ENCODE results near the gene ZFAND2A. TPM values are rescaled to one million over a fixed set of nuclear protein-coding genes. Genes with fewer than 3 reads are reported as not detected.

The ZFAND2A gene
- total RNA-seq, 1 experiment from 2014 or later = 14.5 TPM

GRCh38 chr7:1106793-1107421, 53.1 kb downstream of the ZFAND2A start:
- DNase-seq (ENCODE audit: low spot score) (no peak), ATAC-seq (no peak)
- Mint-ChIP-seq H3K4me3 (no peak overlapping the region), H3K4me1 (no peaks in the 10 kb centered on the region), H3K9me3 (no peaks in the 10 kb centered on the region), H3K36me3 (no peaks in the 10 kb centered on the region), H3K27ac (peak overlapping the region; percentile 84), H3K27me3 (ENCODE audit: low read depth) (no peaks in the 10 kb centered on the region)
- CTCF ChIA-PET = interaction anchor here (0.8 to 1.4 kb wide), 4 partner anchors 17 to 325 kb away, joined by 3 to 4 read pairs (median 3); no protein-coding TSS in a partner anchor
- no peak for TF ChIP-seq MAX (CRISPR knock-in tag; IDR thresholded peaks at IDR 0.05)
- no peak for TF ChIP-seq GABPB1 (CRISPR knock-in tag; IDR thresholded peaks at IDR 0.05)
- no peak for TF ChIP-seq NFATC4 (CRISPR knock-in tag; IDR thresholded peaks at IDR 0.05)
- TF ChIP-seq, protein P1, sequence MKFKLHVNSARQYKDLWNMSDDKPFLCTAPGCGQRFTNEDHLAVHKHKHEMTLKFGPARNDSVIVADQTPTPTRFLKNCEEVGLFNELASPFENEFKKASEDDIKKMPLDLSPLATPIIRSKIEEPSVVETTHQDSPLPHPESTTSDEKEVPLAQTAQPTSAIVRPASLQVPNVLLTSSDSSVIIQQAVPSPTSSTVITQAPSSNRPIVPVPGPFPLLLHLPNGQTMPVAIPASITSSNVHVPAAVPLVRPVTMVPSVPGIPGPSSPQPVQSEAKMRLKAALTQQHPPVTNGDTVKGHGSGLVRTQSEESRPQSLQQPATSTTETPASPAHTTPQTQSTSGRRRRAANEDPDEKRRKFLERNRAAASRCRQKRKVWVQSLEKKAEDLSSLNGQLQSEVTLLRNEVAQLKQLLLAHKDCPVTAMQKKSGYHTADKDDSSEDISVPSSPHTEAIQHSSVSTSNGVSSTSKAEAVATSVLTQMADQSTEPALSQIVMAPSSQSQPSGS (CRISPR knock-in tag; IDR thresholded peaks at IDR 0.05; ENCODE audit: borderline replicate concordance, low read depth) = no peak
- TF ChIP-seq RELA (CRISPR knock-in tag; IDR thresholded peaks at IDR 0.05; ENCODE audit: borderline replicate concordance) = no peak
- TF ChIP-seq TEAD1 (CRISPR knock-in tag; IDR thresholded peaks at IDR 0.05) = no peak
- TF ChIP-seq, protein P2, sequence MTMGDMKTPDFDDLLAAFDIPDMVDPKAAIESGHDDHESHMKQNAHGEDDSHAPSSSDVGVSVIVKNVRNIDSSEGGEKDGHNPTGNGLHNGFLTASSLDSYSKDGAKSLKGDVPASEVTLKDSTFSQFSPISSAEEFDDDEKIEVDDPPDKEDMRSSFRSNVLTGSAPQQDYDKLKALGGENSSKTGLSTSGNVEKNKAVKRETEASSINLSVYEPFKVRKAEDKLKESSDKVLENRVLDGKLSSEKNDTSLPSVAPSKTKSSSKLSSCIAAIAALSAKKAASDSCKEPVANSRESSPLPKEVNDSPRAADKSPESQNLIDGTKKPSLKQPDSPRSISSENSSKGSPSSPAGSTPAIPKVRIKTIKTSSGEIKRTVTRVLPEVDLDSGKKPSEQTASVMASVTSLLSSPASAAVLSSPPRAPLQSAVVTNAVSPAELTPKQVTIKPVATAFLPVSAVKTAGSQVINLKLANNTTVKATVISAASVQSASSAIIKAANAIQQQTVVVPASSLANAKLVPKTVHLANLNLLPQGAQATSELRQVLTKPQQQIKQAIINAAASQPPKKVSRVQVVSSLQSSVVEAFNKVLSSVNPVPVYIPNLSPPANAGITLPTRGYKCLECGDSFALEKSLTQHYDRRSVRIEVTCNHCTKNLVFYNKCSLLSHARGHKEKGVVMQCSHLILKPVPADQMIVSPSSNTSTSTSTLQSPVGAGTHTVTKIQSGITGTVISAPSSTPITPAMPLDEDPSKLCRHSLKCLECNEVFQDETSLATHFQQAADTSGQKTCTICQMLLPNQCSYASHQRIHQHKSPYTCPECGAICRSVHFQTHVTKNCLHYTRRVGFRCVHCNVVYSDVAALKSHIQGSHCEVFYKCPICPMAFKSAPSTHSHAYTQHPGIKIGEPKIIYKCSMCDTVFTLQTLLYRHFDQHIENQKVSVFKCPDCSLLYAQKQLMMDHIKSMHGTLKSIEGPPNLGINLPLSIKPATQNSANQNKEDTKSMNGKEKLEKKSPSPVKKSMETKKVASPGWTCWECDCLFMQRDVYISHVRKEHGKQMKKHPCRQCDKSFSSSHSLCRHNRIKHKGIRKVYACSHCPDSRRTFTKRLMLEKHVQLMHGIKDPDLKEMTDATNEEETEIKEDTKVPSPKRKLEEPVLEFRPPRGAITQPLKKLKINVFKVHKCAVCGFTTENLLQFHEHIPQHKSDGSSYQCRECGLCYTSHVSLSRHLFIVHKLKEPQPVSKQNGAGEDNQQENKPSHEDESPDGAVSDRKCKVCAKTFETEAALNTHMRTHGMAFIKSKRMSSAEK (CRISPR knock-in tag; IDR thresholded peaks at IDR 0.05; ENCODE audit: borderline replicate concordance) = no peak
- TF ChIP-seq NFYB (CRISPR knock-in tag; conservative IDR thresholded peaks at IDR 0.05; ENCODE audit: low read depth) = no peak
- no peak for TF ChIP-seq ZNF416 (CRISPR knock-in tag; IDR thresholded peaks at IDR 0.05)
- TF ChIP-seq, protein P3, sequence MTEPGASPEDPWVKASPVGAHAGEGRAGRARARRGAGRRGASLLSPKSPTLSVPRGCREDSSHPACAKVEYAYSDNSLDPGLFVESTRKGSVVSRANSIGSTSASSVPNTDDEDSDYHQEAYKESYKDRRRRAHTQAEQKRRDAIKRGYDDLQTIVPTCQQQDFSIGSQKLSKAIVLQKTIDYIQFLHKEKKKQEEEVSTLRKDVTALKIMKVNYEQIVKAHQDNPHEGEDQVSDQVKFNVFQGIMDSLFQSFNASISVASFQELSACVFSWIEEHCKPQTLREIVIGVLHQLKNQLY (CRISPR knock-in tag; IDR thresholded peaks at IDR 0.05) = no peak
- TF ChIP-seq ZNF121 (CRISPR knock-in tag; IDR thresholded peaks at IDR 0.05) = no peak
- TF ChIP-seq ZNF138 (CRISPR knock-in tag; conservative IDR thresholded peaks at IDR 0.05) = no peak
- no peak for TF ChIP-seq ZNF423 (CRISPR knock-in tag; IDR thresholded peaks at IDR 0.05)
- TF ChIP-seq, protein P4, sequence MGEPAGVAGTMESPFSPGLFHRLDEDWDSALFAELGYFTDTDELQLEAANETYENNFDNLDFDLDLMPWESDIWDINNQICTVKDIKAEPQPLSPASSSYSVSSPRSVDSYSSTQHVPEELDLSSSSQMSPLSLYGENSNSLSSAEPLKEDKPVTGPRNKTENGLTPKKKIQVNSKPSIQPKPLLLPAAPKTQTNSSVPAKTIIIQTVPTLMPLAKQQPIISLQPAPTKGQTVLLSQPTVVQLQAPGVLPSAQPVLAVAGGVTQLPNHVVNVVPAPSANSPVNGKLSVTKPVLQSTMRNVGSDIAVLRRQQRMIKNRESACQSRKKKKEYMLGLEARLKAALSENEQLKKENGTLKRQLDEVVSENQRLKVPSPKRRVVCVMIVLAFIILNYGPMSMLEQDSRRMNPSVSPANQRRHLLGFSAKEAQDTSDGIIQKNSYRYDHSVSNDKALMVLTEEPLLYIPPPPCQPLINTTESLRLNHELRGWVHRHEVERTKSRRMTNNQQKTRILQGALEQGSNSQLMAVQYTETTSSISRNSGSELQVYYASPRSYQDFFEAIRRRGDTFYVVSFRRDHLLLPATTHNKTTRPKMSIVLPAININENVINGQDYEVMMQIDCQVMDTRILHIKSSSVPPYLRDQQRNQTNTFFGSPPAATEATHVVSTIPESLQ (CRISPR knock-in tag; IDR thresholded peaks at IDR 0.05) = no peak
- TF ChIP-seq SMAD3 (CRISPR knock-in tag; IDR thresholded peaks at IDR 0.05; ENCODE audit: borderline replicate concordance) = no peak
- TF ChIP-seq, protein P5, sequence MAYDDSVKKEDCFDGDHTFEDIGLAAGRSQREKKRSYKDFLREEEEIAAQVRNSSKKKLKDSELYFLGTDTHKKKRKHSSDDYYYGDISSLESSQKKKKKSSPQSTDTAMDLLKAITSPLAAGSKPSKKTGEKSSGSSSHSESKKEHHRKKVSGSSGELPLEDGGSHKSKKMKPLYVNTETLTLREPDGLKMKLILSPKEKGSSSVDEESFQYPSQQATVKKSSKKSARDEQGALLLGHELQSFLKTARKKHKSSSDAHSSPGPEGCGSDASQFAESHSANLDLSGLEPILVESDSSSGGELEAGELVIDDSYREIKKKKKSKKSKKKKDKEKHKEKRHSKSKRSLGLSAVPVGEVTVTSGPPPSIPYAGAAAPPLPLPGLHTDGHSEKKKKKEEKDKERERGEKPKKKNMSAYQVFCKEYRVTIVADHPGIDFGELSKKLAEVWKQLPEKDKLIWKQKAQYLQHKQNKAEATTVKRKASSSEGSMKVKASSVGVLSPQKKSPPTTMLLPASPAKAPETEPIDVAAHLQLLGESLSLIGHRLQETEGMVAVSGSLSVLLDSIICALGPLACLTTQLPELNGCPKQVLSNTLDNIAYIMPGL (CRISPR knock-in tag; IDR thresholded peaks at IDR 0.05) = no peak
- no peak for TF ChIP-seq OVOL2 (CRISPR knock-in tag; IDR thresholded peaks at IDR 0.05; ENCODE audit: borderline replicate concordance)
- POLR2A ChIA-PET = interaction anchor here (0.6 kb wide), 1 partner anchor 31 kb away, joined by 4 read pairs; no protein-coding TSS in a partner anchor

Data from WTC11 (cell line).